RKO (cell line): ENCODE results near the gene MCOLN1.

ENCODE experiments used
- DNase-seq: peaks from one replicate; pipeline ENCODE4 v3.0.0-alpha.2; 2016; ENCODE audit warnings: low spot score

Gene MCOLN1

DNA sequence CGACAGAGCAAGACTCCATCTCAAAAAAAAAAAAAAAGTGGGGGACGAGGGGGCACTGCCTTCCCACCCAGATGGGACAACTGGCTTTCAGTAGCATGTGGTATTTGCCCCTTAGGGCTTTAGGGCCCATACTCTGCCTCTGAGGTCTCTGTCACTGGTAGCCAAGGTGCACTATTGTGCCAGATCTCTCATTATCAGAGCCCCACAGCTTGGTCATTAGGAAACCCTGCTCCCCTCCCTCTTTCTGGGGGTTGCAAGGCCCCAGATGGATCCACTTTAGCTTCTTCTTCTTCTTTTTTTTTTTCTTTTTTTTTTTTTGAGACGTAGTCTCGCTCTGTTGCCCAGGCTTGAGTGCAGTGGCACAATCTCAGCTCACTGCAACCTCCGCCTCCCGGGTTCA, 17.7 kb upstream of the MCOLN1 start:
- no peak for DNase-seq

DNA sequence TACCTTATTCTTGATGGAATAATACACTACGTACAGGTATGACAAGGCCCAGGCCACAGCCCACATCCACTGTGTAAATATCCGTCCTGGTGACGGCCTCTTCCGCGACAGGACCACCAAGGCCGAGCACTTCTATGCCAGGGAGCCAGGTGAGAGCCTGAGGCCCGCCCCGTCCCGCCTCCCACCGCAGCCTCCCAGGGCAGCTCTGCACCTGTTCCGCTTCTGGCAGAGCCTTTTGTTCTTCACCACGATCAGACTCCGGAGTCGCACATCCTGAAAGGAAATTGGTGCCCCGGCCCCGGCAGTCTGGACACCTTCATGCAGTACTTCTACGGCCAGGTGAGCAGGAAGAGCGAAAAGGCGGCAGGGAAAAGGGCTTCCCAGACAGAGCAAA, 17.1 kb upstream of the MCOLN1 start:
- no peak for DNase-seq

DNA sequence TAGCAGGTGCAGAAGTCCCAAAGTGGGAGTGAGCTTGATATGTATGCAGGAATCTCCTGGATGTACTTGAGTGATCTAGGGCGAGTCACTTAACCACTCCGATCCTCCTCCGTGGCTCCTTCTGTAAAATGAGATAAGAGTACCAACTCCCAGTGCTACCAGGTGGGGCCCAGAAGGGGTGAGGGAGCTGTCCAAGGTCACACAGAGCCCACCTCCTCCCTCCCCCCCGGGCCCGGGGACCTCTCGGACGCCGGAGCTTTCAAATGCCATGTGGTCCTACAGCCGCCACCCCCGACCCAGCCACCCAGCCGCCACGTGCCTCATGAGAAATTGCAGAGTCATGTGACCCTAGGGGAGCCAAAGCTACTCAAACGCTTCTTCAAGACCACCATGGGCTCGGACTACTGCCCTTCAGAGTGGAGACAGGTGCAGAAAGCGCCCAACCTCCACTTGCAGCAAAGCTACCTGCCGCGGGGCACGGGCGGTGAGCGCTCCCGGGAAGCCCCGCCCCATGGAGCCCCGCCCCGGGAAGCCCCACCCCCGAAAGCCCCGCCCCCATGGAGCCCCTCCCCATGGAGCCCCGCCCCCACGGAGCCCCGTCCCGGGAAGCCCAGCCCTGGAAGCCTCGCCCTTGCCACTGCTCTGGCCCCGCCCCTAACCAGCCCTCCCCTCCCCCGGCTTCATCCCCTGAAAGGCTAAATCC, 16.6 kb upstream of the MCOLN1 start:
- DNase-seq, result peak; percentile 51

DNA sequence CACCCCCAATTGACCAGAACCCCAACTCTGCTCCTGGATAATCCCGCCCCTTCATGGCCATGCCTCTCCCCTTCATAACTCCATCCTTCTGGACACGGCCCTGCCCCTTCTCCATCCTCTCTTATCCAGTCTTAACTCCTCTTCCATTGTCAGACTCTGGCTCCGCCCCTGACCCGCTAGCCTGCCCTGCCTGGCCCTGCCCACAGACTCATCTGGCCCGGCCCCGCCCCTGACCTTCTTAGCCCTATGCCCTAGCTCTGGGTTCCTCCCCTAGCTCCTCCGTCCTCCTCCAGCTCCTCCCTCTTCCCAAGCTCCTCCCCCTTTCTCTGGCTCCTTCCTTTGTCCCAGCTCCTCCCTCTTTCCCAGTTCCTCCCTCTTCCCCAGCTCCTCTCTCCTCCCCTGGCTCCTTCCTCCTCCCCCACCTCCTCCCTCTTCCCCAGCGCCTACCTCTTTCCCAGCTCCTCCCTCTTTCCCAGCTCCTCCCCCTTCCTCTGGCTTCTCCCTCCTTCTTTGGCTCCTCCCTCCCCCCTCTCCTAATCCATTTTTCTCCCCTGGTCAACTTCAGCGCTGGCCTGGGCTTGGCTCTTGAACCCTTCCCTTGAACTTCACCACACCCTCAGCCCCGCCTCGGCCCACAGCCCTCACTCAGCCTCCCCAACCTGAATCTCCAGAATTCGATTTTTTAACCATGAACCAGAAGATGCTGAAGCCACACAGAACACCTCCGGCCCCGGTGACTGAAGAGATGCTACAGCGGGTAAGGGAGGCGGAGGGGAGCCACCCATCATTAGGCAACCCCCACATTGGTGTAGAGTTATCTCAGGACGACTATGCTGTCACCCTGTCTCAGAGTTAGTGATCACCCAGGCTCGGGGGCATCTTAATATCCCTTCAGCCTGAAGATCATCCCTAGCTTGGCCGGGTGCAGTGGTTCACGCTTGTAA, 15.8 kb upstream of the MCOLN1 start:
- DNase-seq, result peak; percentile 97

DNA sequence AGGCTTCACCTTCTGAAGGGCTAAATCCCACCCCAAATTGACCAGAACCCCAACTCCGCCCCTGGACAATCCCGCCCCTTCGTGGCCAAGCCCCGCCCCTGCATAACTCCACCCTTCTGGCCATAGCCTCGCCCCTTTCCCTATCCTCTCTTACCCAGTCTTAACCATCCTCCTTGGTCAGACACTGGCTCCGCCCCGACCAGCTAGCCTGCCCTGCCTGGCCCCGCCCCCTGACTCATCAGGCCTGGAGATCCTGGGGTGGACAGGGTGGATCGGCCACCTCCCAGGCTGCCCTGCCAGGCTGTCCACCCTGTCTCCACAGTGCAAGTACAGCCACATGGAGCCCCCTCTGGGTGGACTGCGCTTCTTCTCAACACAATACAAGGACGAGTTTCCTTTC, 14.5 kb upstream of the MCOLN1 start:
- DNase-seq, result peak; percentile 94

DNA sequence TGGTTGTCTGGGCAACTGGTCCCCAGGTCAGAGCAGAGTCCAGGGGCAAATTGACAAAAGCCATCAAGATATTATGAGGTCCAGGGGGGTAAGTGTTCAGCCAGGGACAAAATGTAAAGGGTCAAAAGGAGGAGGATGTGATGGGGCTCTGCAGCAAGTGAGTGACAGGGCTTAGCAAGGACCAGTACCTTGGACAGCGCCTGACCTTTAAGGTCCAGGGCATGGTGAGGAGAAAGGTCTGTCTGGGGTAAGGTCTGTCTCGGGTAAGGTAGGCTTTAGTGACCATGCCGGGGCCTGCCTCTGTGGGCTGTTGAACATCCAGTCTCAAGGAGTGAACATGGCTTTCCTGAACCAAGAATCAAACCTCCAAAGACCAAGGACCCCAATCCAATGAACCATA, 12.8 kb upstream of the MCOLN1 start:
- DNase-seq, result peak; percentile 42

DNA sequence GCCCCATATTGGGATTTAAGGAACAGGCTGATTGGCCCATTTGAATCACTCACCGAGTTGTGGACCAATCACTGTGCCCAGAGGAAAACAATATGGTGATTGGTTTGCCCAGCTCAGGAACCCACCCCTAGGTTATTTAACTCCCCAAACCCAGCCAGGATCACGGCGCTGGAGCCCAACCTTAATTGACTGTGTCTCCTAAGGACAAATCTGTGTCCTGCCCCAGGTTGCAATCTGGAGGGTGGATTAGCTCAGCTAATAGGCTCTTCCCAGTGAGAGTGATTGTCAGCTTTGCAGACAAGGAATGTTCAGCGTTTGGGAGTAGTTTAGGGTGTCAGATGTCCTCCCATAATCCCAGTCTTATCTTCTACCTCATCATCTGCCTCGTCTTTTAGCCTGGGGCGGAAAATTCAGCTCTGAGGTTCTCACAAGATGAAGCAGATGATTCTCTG, 10.0 kb upstream of the MCOLN1 start:
- DNase-seq, result peak; percentile 29

GRCh38 chr19:7513809-7514642, 8.4 kb upstream of the MCOLN1 start:
- DNase-seq, result no peak

DNA sequence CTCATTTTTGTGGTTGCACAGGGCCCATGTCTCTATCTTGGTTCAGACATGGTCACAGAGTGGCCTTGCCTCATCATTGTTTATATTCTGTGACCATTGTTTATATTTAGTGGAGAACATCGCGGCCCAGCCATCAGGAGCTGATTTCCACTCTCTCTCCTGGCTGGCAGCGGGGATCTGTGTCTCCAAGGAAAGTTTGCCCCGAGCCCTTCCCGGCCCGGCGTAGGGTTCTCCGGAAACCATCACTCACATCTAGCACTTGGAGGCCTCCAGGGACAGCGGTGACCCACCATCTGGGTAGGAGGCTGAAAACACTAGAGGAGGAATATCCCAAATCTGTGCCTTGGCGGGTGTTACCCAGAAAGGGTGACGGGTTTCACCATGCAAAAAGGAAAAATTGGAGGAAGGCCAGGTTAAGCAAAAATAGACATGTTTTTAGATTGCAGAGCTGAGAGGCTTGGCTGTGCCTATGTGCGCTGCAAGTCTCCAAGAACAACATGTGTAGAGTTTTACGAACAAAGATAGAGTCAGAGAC, 7.2 kb upstream of the MCOLN1 start:
- no peak for DNase-seq

DNA sequence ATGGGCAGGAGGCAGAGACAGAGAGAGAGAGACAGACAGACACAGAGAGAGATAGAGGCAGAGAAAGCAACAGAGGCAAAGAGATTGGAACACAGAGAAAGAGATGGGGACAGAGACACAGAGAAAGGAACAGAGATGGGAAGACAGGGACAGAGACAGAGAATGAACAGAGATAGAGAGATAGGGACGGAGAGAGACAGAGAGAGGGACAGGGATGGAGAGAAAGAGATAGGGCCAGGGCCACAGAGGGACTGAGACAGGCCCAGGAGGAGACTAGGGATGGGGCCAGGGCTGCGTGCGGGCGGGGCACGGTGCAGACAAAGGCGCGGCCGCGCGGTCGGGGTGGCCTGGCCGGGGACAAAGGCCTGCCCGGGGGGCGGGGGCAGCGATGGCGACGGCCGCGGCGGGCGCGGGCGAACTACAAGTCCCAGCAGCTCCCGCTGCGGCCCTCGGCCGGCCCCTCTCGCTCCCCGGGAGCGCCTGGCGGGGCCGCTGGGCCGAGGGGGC, 6.7 kb upstream of the MCOLN1 start, which contains the start of gene ZNF358:
ZNF358 (plus strand) TSS at position 459 of the 507 bp plus-strand sequence. CDS start 3,140 bp downstream, outside the sequence.
- peak; percentile 75 for DNase-seq

GRCh38 chr19:7516333-7516732, 6.1 kb upstream of the MCOLN1 start:
- DNase-seq, result no peak

GRCh38 chr19:7516878-7517277, 5.5 kb upstream of the MCOLN1 start:
- peak; percentile 17 for DNase-seq

- DNase-seq, result no peak
Observed at GRCh38 chr19:7519361-7520130, 2.9 kb upstream of the MCOLN1 start.

DNA sequence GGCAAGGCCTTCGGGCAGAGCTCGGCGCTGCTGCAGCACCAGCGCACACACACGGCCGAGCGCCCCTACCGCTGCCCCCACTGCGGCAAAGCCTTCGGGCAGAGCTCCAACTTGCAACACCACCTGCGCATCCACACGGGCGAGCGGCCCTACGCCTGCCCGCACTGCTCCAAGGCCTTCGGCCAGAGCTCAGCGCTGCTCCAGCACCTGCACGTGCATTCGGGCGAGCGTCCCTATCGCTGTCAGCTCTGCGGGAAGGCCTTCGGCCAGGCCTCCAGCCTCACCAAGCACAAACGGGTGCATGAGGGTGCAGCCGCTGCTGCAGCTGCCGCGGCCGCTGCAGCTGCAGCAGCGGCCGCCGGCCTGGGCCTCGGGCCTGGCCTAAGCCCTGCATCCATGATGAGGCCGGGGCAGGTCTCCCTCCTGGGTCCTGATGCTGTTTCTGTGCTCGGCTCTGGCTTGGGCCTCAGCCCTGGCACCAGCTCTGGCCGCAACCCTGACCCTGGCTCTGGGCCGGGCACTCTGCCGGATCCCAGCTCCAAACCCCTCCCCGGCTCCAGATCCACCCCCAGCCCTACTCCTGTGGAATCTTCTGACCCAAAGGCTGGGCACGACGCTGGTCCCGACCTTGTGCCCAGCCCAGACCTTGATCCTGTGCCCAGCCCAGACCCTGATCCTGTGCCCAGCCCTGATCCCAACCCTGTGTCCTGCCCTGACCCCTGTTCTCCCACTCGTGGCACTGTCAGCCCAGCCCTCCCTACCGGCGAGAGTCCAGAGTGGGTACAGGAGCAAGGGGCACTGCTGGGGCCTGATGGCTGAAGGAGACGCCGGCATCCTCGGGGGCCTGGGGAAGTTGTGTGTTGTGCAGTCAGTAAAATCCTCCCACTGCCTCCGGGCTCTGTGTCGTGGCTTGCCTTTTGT, 2.0 kb upstream of the MCOLN1 start:
- no peak for DNase-seq

DNA sequence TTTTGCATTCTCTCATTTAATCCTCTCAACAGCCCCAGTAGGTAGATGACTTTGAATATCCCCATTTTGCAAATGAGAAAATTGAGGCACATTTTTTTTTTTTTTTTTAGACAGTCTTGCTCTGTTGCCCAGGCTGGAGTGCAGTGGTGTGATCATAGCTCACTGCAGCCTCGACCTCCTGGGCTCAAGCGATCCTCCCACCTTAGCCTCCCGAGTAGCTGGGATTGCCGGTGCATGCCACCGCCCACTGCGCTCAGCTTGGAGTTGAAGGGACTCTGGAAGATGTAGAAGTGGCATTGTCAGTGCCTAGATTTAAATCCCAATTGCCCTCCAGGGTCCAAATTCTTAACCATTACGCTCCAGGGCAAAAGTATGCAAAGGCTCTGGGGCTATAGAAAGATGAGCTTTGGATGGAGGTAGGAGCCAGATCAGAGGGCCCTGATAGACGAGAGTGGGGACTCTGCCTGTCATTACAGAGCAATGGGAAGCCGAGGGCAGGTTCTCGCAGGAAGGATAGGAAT, 813 bp upstream of the MCOLN1 start:
- DNase-seq, result no peak

DNA sequence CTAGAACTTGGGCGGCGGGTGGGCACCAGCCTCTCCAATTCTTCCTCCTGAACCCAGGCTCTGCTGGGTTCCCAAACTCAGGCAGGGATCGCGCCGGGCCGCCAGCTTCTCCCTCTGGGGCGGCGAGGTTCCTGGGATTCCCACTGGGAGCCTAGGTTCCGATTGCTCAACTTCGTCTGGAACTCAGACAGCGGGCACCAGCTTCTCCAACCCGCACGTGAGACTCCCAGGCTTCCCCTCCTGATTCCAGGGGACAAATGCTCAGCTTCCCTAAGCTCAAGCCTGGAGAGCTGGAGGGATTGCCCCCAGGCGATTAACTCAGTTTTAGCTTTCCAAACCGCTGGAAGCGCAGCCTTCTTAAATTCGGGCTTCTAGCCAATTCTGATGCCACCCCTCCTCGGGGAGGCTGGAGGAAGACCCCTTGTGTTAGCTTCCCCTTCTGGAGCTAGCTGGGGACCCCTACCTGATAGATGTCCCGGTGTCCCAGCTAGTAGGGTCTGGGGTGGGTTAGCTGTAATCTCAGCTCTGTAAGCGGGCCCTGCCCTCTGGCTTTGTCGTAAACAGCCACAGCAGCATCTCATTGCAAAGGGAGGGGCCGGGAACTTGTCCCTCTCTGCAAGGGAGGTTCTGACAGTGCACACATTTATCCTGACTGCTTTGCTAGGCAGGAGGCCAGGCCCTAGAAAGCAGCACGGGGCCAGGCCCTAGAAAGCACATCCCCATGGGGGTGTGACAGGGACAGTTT, 671 bp downstream of the MCOLN1 start:
- DNase-seq, result peak; percentile 47

DNA sequence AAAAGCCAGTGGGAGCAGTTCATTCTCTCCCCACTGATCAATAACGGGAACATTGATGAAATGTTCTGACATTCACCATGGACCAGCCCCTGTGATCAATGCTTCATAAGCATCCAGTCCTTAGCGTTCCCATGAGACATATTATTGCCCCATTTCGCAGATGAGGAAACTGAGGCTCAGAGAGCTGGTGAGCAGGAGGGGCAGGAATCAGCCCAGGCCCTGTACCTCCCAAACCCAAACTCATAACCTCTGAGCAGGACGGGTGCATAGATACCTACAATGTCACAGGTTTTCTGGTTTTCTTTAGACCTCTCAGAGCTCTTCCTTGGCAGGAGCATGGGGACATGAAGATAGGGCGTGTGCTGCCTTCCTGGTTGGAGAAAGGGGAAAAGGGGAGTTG, 2.1 kb downstream of the MCOLN1 start:
- DNase-seq, result no peak

GRCh38 chr19:7524992-7525739, 2.7 kb downstream of the MCOLN1 start:
- no peak for DNase-seq
